ENCODE results near the gene EPHB1. TPM values are rescaled to one million over a fixed set of nuclear protein-coding genes. Genes with fewer than 3 reads are reported as not detected.

EPHB1 gene
- total RNA-seq, 4 donors from 2014 or later = 0.30 to 5.3 (median 2.6) TPM

GRCh38 chr3:135161425-135161824 lies 366.4 kb downstream of the EPHB1 start:
- no peaks in the 10 kb centered on the region for H3K36me3 ChIP-seq
- H3K4me1 ChIP-seq = no peaks in the 10 kb centered on the region
- 50 to 55% methylated on average over 1 of the region's 1 CpG for WGBS, 2 donors
- H3K9me3 ChIP-seq = no peaks in the 10 kb centered on the region
- no peaks in the 10 kb centered on the region for H3K27me3 ChIP-seq
- no peak overlapping the region for H3K27ac ChIP-seq
- H3K4me3 ChIP-seq = no peak overlapping the region
- TF ChIP-seq EP300 (IDR thresholded peaks at IDR 0.05) (no peak), POLR2A (IDR thresholded peaks at IDR 0.05) (no peak)
- TF ChIP-seq, protein P1, sequence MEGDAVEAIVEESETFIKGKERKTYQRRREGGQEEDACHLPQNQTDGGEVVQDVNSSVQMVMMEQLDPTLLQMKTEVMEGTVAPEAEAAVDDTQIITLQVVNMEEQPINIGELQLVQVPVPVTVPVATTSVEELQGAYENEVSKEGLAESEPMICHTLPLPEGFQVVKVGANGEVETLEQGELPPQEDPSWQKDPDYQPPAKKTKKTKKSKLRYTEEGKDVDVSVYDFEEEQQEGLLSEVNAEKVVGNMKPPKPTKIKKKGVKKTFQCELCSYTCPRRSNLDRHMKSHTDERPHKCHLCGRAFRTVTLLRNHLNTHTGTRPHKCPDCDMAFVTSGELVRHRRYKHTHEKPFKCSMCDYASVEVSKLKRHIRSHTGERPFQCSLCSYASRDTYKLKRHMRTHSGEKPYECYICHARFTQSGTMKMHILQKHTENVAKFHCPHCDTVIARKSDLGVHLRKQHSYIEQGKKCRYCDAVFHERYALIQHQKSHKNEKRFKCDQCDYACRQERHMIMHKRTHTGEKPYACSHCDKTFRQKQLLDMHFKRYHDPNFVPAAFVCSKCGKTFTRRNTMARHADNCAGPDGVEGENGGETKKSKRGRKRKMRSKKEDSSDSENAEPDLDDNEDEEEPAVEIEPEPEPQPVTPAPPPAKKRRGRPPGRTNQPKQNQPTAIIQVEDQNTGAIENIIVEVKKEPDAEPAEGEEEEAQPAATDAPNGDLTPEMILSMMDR (IDR thresholded peaks at IDR 0.05) = no peak
- DNase-seq (ENCODE audit: low spot score in 2 of 2) = no peak

DNA sequence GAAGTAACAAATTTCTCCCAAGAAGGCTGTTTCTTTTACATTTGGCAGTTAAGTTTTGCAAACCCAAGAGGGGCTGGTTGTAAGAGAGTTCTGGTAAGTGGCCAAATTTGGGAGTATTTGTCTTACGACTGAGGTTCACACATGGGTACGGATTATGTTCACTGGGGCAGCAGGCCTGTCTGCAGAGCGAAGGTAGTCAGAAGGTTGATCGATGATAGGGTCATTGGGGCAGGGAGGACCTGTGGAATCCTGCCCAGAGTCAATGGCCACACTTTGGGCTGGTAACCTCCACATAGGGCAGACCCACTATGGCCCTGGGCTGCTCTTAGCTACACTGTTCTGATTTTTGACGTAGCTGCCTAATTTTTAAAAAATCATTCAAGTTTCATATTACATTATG lies 368.6 kb downstream of the EPHB1 start:
- Histone ChIP-seq H3K4me1 (no peaks in the 10 kb centered on the region), H3K27ac (no peak overlapping the region), H3K9me3 (no peaks in the 10 kb centered on the region), H3K36me3 (no peaks in the 10 kb centered on the region), H3K4me3 (no peak overlapping the region), H3K27me3 (no peaks in the 10 kb centered on the region)
- TF ChIP-seq POLR2A (IDR thresholded peaks at IDR 0.05) = no peak
- TF ChIP-seq, protein P1 (IDR thresholded peaks at IDR 0.05) = no peak
- no peak for TF ChIP-seq EP300 (IDR thresholded peaks at IDR 0.05)
- 88 to 89% methylated on average over 5 of the region's 5 CpGs for WGBS, 2 donors
- DNase-seq (ENCODE audit: low spot score in 2 of 2) = no peak

- TF ChIP-seq, protein P1 (IDR thresholded peaks at IDR 0.05) = no peak
- TF ChIP-seq EP300 (IDR thresholded peaks at IDR 0.05) (no peak), POLR2A (IDR thresholded peaks at IDR 0.05) (no peak)
- WGBS, 2 donors = 48 to 56% methylated on average over 5 of the region's 5 CpGs
- Histone ChIP-seq H3K27ac (no peak overlapping the region), H3K9me3 (no peaks in the 10 kb centered on the region), H3K27me3 (no peaks in the 10 kb centered on the region), H3K4me1 (no peaks in the 10 kb centered on the region), H3K36me3 (no peaks in the 10 kb centered on the region), H3K4me3 (no peak overlapping the region)
- no peak for DNase-seq (ENCODE audit: low spot score in 2 of 2)
Measured at GRCh38 chr3:135165260-135165659, 370.2 kb downstream of the EPHB1 start.

DNA sequence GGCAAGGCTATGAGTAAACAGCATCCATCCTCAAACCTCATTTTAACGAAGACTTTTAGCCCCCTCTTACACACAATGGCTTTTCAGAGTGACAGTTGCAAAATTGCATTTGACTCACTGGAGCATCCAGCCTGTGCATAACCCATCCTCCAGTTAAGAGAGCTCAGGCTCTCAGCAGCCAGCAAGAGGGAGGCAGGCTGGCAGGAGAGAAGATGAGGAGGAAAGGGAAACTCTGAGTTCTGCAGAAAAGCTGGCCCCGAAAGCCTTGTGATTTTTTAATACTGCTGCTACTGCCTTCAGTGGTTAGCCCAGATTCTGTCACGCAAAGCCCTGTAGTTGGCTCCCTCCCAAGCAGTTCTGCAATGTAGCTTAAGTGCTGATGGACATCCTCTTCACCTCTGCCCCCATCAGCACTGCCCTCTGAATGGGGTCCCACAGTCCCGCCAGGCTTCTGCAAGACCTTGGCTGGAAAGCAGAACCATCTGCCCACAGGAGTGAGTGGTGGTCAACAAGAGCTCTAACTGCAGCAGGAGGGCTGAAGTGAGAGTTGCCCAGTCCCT lies 371.3 kb downstream of the EPHB1 start:
- TF ChIP-seq EP300 (IDR thresholded peaks at IDR 0.05) (no peak), POLR2A (IDR thresholded peaks at IDR 0.05) (no peak)
- TF ChIP-seq, protein P1 (IDR thresholded peaks at IDR 0.05) = no peak
- Histone ChIP-seq H3K4me1 (no peaks in the 10 kb centered on the region), H3K4me3 (no peak overlapping the region), H3K9me3 (no peaks in the 10 kb centered on the region), H3K36me3 (no peaks in the 10 kb centered on the region), H3K27ac (no peak overlapping the region), H3K27me3 (no peaks in the 10 kb centered on the region)
- WGBS, 2 donors = 67 to 72% methylated on average over 4 of the region's 4 CpGs
- no peak for DNase-seq (ENCODE audit: low spot score in 2 of 2)

- no peaks in the 10 kb centered on the region for H3K9me3 ChIP-seq
- no peaks in the 10 kb centered on the region for H3K27me3 ChIP-seq
- no peak for TF ChIP-seq POLR2A (IDR thresholded peaks at IDR 0.05)
- TF ChIP-seq EP300 (IDR thresholded peaks at IDR 0.05) = no peak
- TF ChIP-seq, protein P1 (IDR thresholded peaks at IDR 0.05) = no peak
- H3K4me3 ChIP-seq = no peak overlapping the region
- H3K4me1 ChIP-seq = no peaks in the 10 kb centered on the region
- 87 to 95% methylated on average over 4 of the region's 4 CpGs for WGBS, 2 donors
- DNase-seq (ENCODE audit: low spot score in 2 of 2) = no peak
- no peak overlapping the region for H3K27ac ChIP-seq
- no peaks in the 10 kb centered on the region for H3K36me3 ChIP-seq
Measured at GRCh38 chr3:135168822-135169221, 373.8 kb downstream of the EPHB1 start.
